HCT116 (cell line): ENCODE data around the gene EPDR1. TPM values are rescaled to one million over a fixed set of nuclear protein-coding genes. Genes with fewer than 3 reads are reported as not detected.

Experiments
- ATAC-seq: fragments of 200-7000 bp; cut with Tn5 transposase; 2 replicates; pipeline ENCODE4 v1.9.1; 2020; ENCODE audit warnings: mild to moderate bottlenecking, moderate library complexity
- BruUV-seq: library from RNA; stranded (reverse); fragments of 400-500 nt; replicated peaks from 2 replicates; lab custom pipeline; 2021; lab: Mats Ljungman, UMichigan
- CTCF ChIA-PET: fragments of 300-600 bp; sonication (Branson Sonifier 250); formaldehyde crosslinking; loops from one replicate; lab custom pipeline; 2021; ENCODE audit warnings: antibody characterized with exemption; lab: Charles Lee
- POLR2A ChIA-PET: fragments of 300-600, 350-600 bp; sonication (Branson Sonifier 250); formaldehyde crosslinking; loops from one replicate; lab custom pipeline; 2021; ENCODE audit warnings: antibody characterized with exemption; lab: Charles Lee
- RAD21 ChIA-PET, 2 experiments: fragments of 300-600 bp; sonication (Branson Sonifier 250); formaldehyde crosslinking; loops; one replicate each; lab custom pipeline; 2023; ENCODE audit warnings: low total read pairs in 2 of 2; ENCODE audit not compliant: uncharacterized antibody in 2 of 2, unreplicated experiment in 2 of 2, low non-redundant PET in 1 of 2; lab: Charles Lee
- DNase-seq: peaks from one replicate; pipeline ENCODE4 v3.0.0-alpha.2; 2010; ENCODE audit warnings: low read depth, low spot score
- H2AFZ ChIP-seq: fragments of 200-600 bp; shearing (Covaris generic), sonication (generic); 2 replicates; pipeline ENCODE4 v1.6.1; 2017; ENCODE audit warnings: low read depth, mixed run types, mixed read lengths, antibody characterized with exemption, low read length; ENCODE audit not compliant: poor library complexity, severe bottlenecking
- H3K27ac ChIP-seq: 2 replicates; pipeline ENCODE4 v1.5.1; 2012; ENCODE audit warnings: low read depth, low read length
- H3K27me3 ChIP-seq: fragments of 200-600 bp; sonication (generic); 2 replicates; pipeline ENCODE4 v1.6.1; 2016; ENCODE audit warnings: mixed run types, low read length, mixed read lengths; ENCODE audit not compliant: insufficient read depth
- H3K36me3 ChIP-seq, 2 experiments: fragments of 200-500 bp in 1 of 2; fragments of 200-600 bp in 1 of 2; sonication (Bioruptor generic) in 1 of 2; sonication (generic) in 1 of 2; 2 replicates each; pipeline versions ENCODE4 v1.5.1 to v1.6.1; 2014 to 2016; ENCODE audit warnings: low read length in 2 of 2, inconsistent platforms in 1 of 2, mixed read lengths in 1 of 2, mixed run types in 1 of 2; ENCODE audit not compliant: insufficient read depth in 2 of 2, control insufficient read depth in 1 of 2
- H3K4me1 ChIP-seq, 2 experiments: fragments of 200-600 bp in 1 of 2; sonication (generic) in 1 of 2; 2 replicates each; pipeline versions ENCODE4 v1.5.1 to v1.6.1; 2012 to 2017; ENCODE audit warnings: low read length in 2 of 2, inconsistent platforms in 1 of 2, mild to moderate bottlenecking in 1 of 2, mixed read lengths in 1 of 2, mixed run types in 1 of 2, moderate library complexity in 1 of 2; ENCODE audit not compliant: insufficient read depth in 2 of 2, control insufficient read depth in 1 of 2
- H3K4me2 ChIP-seq: fragments of 200-600 bp; sonication (generic); 2 replicates; pipeline ENCODE4 v1.6.1; 2017; ENCODE audit warnings: mixed run types, low read length, mixed read lengths
- H3K4me3 ChIP-seq, 2 experiments: fragments of 200-600 bp in 1 of 2; sonication (generic) in 1 of 2; replicated peaks in 1 of 2; 2 replicates each; pipeline ENCODE4 v1.5.1; 2011 to 2016; ENCODE audit warnings: low read length in 2 of 2, control low read depth in 1 of 2, low read depth in 1 of 2, mild to moderate bottlenecking in 1 of 2, mixed read lengths in 1 of 2, mixed run types in 1 of 2
- H3K79me2 ChIP-seq: fragments of 200-600 bp; sonication (generic); 2 replicates; pipeline ENCODE4 v1.6.1; 2017; ENCODE audit warnings: mild to moderate bottlenecking, mixed run types, low read length, moderate library complexity, mixed read lengths; ENCODE audit not compliant: insufficient read depth
- H3K9ac ChIP-seq: fragments of 200-600 bp; sonication (generic); 2 replicates; pipeline ENCODE4 v1.6.1; 2016; ENCODE audit warnings: low read length, mixed read lengths
- H3K9me2 ChIP-seq: fragments of 200-600 bp; sonication (generic), shearing (Covaris generic); 2 replicates; pipeline ENCODE4 v1.6.1; 2017; ENCODE audit warnings: mixed run types, mild to moderate bottlenecking, moderate library complexity; ENCODE audit not compliant: insufficient read depth
- H3K9me3 ChIP-seq, 2 experiments: fragments of 200-500 bp in 1 of 2; fragments of 200-600 bp in 1 of 2; sonication (Bioruptor generic) in 1 of 2; sonication (generic) in 1 of 2; 2 replicates each; pipeline ENCODE4 v1.6.1; 2014 to 2017; ENCODE audit warnings: low read length in 2 of 2, mixed read lengths in 2 of 2, inconsistent platforms in 1 of 2, low read depth in 1 of 2, mild to moderate bottlenecking in 1 of 2, mixed run types in 1 of 2, moderate library complexity in 1 of 2; ENCODE audit not compliant: control insufficient read depth in 1 of 2, insufficient read depth in 1 of 2
- H4K20me1 ChIP-seq: fragments of 200-600 bp; sonication (generic), shearing (Covaris generic); 2 replicates; pipeline ENCODE4 v1.6.1; 2017; ENCODE audit warnings: mixed run types, mild to moderate bottlenecking, moderate library complexity; ENCODE audit not compliant: insufficient read depth
- CBX3 ChIP-seq: IDR thresholded peaks from 2 replicates; pipeline ENCODE4 v1.6.1; 2012; ENCODE audit warnings: low read depth
- CTCF ChIP-seq, 3 experiments: fragments of 200-600 bp in 1 of 3; sonication (generic) in 1 of 3; IDR thresholded peaks in 2 of 3; conservative IDR thresholded peaks in 1 of 3; 2 replicates each; pipeline ENCODE4 v1.5.1; 2012 to 2017; ENCODE audit warnings: low read depth in 2 of 3, low read length in 2 of 3, antibody characterized with exemption in 1 of 3, borderline replicate concordance in 1 of 3, control low read depth in 1 of 3, mild to moderate bottlenecking in 1 of 3, mixed read lengths in 1 of 3, mixed run types in 1 of 3, moderate library complexity in 1 of 3; ENCODE audit not compliant: insufficient read depth in 1 of 3
- EGR1 ChIP-seq: IDR thresholded peaks from 2 replicates; pipeline ENCODE4 v1.6.1; 2012; ENCODE audit warnings: low read depth
- ELF1 ChIP-seq: IDR thresholded peaks from 2 replicates; pipeline ENCODE4 v1.6.1; 2012; ENCODE audit warnings: low read depth, borderline replicate concordance
- EZH2 ChIP-seq: fragments of 200-600 bp; sonication (generic); IDR thresholded peaks from 2 replicates; pipeline ENCODE4 v1.6.1; 2017; ENCODE audit warnings: antibody characterized with exemption, mixed run types
- EZH2phosphoT487 ChIP-seq: fragments of 200-600 bp; IDR thresholded peaks from 2 replicates; pipeline ENCODE4 v1.6.1; 2018; ENCODE audit warnings: antibody characterized with exemption, borderline replicate concordance
- POLR2A ChIP-seq: IDR thresholded peaks from 2 replicates; pipeline ENCODE4 v1.7.0; 2011; ENCODE audit warnings: borderline replicate concordance; ENCODE audit not compliant: insufficient read depth, insufficient read length; ENCODE audit errors: extremely low read depth
- POLR2AphosphoS5 ChIP-seq: IDR thresholded peaks from 2 replicates; pipeline ENCODE4 v1.6.1; 2011; ENCODE audit warnings: mild to moderate bottlenecking, low read depth, low read length, moderate library complexity
- RAD21 ChIP-seq: IDR thresholded peaks from 2 replicates; pipeline ENCODE4 v1.6.1; 2012; ENCODE audit warnings: low read depth, mild to moderate bottlenecking
- SIN3A ChIP-seq: IDR thresholded peaks from 2 replicates; pipeline ENCODE4 v1.6.1; 2012; ENCODE audit warnings: low read depth
- SP1 ChIP-seq: IDR thresholded peaks from 2 replicates; pipeline ENCODE4 v1.6.1; 2012; ENCODE audit warnings: low read depth
- SRF ChIP-seq: IDR thresholded peaks from 2 replicates; pipeline ENCODE4 v1.6.1; 2012; ENCODE audit warnings: low read depth
- ZFX ChIP-seq: fragments of 450-650 bp; IDR thresholded peaks from 2 replicates; pipeline ENCODE4 v1.6.1; 2017
- intact Hi-C: fragments of 100-400 bp; cut with micrococcal nuclease; formaldehyde crosslinking; loops from 2 replicates; pipeline ENCODE4 v1.10.0; 2022
- total RNA-seq: library from RNA; stranded (reverse); gene quantifications from one replicate; pipeline ENCODE4 v1.2.1, GENCODE V29; 2021; ENCODE audit not compliant: unreplicated experiment
- TF ChIP-seq, protein P1 (sequence below): IDR thresholded peaks from 2 replicates; pipeline ENCODE4 v1.6.1; 2012
- TF ChIP-seq, protein P2 (sequence below): IDR thresholded peaks from 2 replicates; pipeline ENCODE4 v1.6.1; 2011; ENCODE audit warnings: mild to moderate bottlenecking, low read length, moderate library complexity; ENCODE audit not compliant: insufficient replicate concordance; ENCODE audit errors: extremely low read depth

EPDR1 gene
- total RNA-seq, 1 experiment from 2014 or later = 8.0 TPM

DNA sequence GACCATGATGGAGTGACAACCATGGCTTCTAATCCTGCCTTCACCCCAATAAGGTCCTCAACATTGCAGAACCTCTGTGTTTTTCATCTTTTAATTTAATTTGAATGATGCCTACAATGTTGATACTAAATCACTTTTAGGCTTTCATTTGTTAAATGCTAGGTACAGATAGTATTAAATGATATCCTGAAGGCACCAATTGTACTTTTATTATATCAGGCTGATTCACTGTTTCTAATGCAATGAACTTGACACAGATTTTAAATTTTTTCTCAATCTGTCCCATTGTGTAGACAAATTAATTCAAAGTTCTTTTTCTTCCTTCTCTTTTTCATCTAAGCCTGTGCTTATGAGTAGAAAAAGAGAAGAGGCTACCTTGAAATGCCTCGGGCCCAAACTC, 5.2 kb downstream of the EPDR1 start:
- CTCF ChIA-PET = no interaction called here
- Histone ChIP-seq H3K4me2 (no peak overlapping the region), H3K79me2 (peaks cover 16% of the 10 kb centered on the region), H3K9ac (no peak overlapping the region), H4K20me1 (no peaks in the 10 kb centered on the region), H2AFZ (no peak overlapping the region), H3K9me3 (peaks cover 0 to 5% of the 10 kb centered on the region in 2 experiments; a peak in 1 of 4 replicates), H3K4me3 (no peak overlapping the region), H3K27ac (no peak overlapping the region), H3K4me1 (peaks cover 3 to 5% of the 10 kb centered on the region in 2 experiments; a peak in 2 of 4 replicates), H3K27me3 (no peaks in the 10 kb centered on the region), H3K9me2 (no peaks in the 10 kb centered on the region), H3K36me3 (0 out of 4 replicates have a peak, but pooled peaks cover 0 to 4% of the 10 kb centered on the region in 2 experiments)
- POLR2A ChIA-PET = no interaction called here
- intact Hi-C loops = no loop called here
- DNase-seq = no peak
- BruUV-seq = no TSS peak
- no peak for TF ChIP-seq EZH2
- TF ChIP-seq, protein P1, sequence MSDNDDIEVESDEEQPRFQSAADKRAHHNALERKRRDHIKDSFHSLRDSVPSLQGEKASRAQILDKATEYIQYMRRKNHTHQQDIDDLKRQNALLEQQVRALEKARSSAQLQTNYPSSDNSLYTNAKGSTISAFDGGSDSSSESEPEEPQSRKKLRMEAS = no peak
- TF ChIP-seq POLR2A = no peak
- TF ChIP-seq SP1 = no peak
- TF ChIP-seq EZH2phosphoT487 = no peak
- no peak for TF ChIP-seq POLR2AphosphoS5
- no peak for TF ChIP-seq ZFX
- no peak for TF ChIP-seq SRF
- TF ChIP-seq CBX3 = no peak
- no peak for TF ChIP-seq RAD21
- ATAC-seq = no peak
- RAD21 ChIA-PET = no interaction called here

GRCh38 chr7:37927773-37928444, 7.5 kb downstream of the EPDR1 start:
- no peaks in the 10 kb centered on the region for H4K20me1 ChIP-seq
- CTCF ChIA-PET = no interaction called here
- H2AFZ ChIP-seq = no peak overlapping the region
- no peak overlapping the region for H3K4me2 ChIP-seq
- intact Hi-C loops = no loop called here
- H3K4me3 ChIP-seq = no peak overlapping the region
- POLR2A ChIA-PET = no interaction called here
- H3K36me3 ChIP-seq = 0 out of 4 replicates have a peak, but pooled peaks cover 0 to 4% of the 10 kb centered on the region in 2 experiments
- BruUV-seq = no TSS peak
- no peaks in the 10 kb centered on the region for H3K9me2 ChIP-seq
- RAD21 ChIA-PET = no interaction called here
- no peak overlapping the region for H3K27ac ChIP-seq
- H3K79me2 ChIP-seq = peaks cover 8% of the 10 kb centered on the region
- no peaks in the 10 kb centered on the region for H3K27me3 ChIP-seq
- H3K9me3 ChIP-seq = peaks cover 0 to 5% of the 10 kb centered on the region in 2 experiments; a peak in 1 of 4 replicates
- H3K4me1 ChIP-seq = no peaks in the 10 kb centered on the region
- DNase-seq (no peak), ATAC-seq (no peak)
- H3K9ac ChIP-seq = no peak overlapping the region
- no peak for TF ChIP-seq SRF
- no peak for TF ChIP-seq CTCF (IDR thresholded peaks at IDR 0.05 in 2 of 3, conservative IDR thresholded peaks at IDR 0.05 in 1 of 3; ENCODE audit: borderline replicate concordance in 1 of 3, insufficient read depth in 1 of 3, low read depth in 2 of 3, low read length in 2 of 3)
- no peak for TF ChIP-seq ELF1
- no peak for TF ChIP-seq SP1
- no peak for TF ChIP-seq EGR1
- TF ChIP-seq RAD21 = no peak
- no peak for TF ChIP-seq CBX3
- TF ChIP-seq, protein P2, sequence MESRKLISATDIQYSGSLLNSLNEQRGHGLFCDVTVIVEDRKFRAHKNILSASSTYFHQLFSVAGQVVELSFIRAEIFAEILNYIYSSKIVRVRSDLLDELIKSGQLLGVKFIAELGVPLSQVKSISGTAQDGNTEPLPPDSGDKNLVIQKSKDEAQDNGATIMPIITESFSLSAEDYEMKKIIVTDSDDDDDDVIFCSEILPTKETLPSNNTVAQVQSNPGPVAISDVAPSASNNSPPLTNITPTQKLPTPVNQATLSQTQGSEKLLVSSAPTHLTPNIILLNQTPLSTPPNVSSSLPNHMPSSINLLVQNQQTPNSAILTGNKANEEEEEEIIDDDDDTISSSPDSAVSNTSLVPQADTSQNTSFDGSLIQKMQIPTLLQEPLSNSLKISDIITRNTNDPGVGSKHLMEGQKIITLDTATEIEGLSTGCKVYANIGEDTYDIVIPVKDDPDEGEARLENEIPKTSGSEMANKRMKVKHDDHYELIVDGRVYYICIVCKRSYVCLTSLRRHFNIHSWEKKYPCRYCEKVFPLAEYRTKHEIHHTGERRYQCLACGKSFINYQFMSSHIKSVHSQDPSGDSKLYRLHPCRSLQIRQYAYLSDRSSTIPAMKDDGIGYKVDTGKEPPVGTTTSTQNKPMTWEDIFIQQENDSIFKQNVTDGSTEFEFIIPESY = no peak
- TF ChIP-seq, protein P1 = no peak
- TF ChIP-seq EZH2phosphoT487 = no peak
- no peak for TF ChIP-seq SIN3A
- no peak for TF ChIP-seq EZH2
